PC-9 (cell line): ENCODE measurements around the gene SHE.

ENCODE experiments used
- CTCF ChIP-seq: fragments of 200-600 bp; sonication (generic); conservative IDR thresholded peaks from 2 replicates; pipeline ENCODE4 v1.6.1; 2017; ENCODE audit warnings: mixed run types, antibody characterized with exemption, mild to moderate bottlenecking, moderate library complexity
- EZH2 ChIP-seq: fragments of 200-600 bp; sonication (generic); IDR thresholded peaks from 2 replicates; pipeline ENCODE4 v1.8.0; 2017; ENCODE audit warnings: antibody characterized with exemption, low read depth

DNA sequence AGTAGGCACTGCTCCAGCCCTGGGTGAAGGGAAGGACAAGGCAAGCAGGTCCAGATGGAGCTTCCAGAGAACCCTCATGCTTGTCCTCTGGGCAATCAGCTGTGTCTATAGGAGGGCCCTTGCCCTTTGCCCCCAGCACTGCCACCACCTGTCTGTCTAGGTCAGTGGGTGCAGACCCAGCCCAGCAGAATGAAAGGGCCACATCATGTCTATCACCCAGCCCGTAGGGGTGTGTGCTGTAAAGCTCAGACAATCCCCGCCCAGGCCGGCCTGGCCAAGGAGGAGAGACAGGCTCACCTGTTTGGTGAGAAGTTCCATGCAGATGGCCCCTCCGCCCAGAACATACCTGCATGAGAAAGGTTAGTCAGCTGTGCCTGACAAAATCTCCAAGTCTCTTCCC lies 49.3 kb upstream of the SHE start:
- TF ChIP-seq CTCF (no peak), EZH2 (no peak)
